Mesodermal cell (in vitro differentiated cells): ENCODE results near the gene LRRC8C.
A peak's percentile ranks its signal among the peaks of the same experiment; 100 is the strongest.

Experiments
- H3K27ac ChIP-seq: 2 replicates; pipeline ENCODE4 v1.7.0; 2013; ENCODE audit warnings: mild to moderate bottlenecking, low read depth, low read length, moderate library complexity; ENCODE audit not compliant: severe bottlenecking
- H3K36me3 ChIP-seq: 2 replicates; pipeline ENCODE4 v1.7.1; 2013; ENCODE audit warnings: mild to moderate bottlenecking, low read length, moderate library complexity; ENCODE audit not compliant: control insufficient read depth, insufficient read depth
- H3K4me1 ChIP-seq: one replicate; pipeline ENCODE4 v1.7.1; 2013; ENCODE audit warnings: mild to moderate bottlenecking, low read length; ENCODE audit not compliant: insufficient read depth, control insufficient read depth, poor library complexity, severe bottlenecking
- H3K4me3 ChIP-seq: 2 replicates; pipeline ENCODE4 v1.7.0; 2013; ENCODE audit warnings: low read length, control low read depth, mild to moderate bottlenecking; ENCODE audit not compliant: insufficient read depth, poor library complexity, severe bottlenecking; ENCODE audit errors: extremely low read depth
- H3K9me3 ChIP-seq: 2 replicates; pipeline ENCODE4 v1.7.1; 2013; ENCODE audit warnings: mild to moderate bottlenecking, low read length, moderate library complexity; ENCODE audit not compliant: control insufficient read depth
- WGBS, 2 experiments: methylation state at CpG; one replicate each; pipeline ENCODE4 v1.1.5; 2013; ENCODE audit warnings: missing lambda C conversion rate in 2 of 2; ENCODE audit not compliant: insufficient coverage in 2 of 2; 5-methylcytosine and 5-hydroxymethylcytosine counted together

Gene LRRC8C

GRCh38 chr1:89753761-89754160 is 120.8 kb downstream of the LRRC8C start:
- peaks cover 20% of the 10 kb centered on the region for H3K4me1 ChIP-seq
- H3K36me3 ChIP-seq, result no peaks in the 10 kb centered on the region
- no peak overlapping the region for H3K4me3 ChIP-seq
- no peaks in the 10 kb centered on the region for H3K9me3 ChIP-seq
- H3K27ac ChIP-seq, result peak overlapping the region; percentile 24

- H3K4me3 ChIP-seq, result no peak overlapping the region
- 100% methylated on average over 1 of the region's 2 CpGs; no CpG with 5 or more reads in 1 of the 2 experiments for WGBS, 2 experiments
- H3K4me1 ChIP-seq, result peaks cover 20% of the 10 kb centered on the region
- H3K9me3 ChIP-seq, result no peaks in the 10 kb centered on the region
- no peaks in the 10 kb centered on the region for H3K36me3 ChIP-seq
- no peak overlapping the region for H3K27ac ChIP-seq
Observed at GRCh38 chr1:89754518-89754917, 121.6 kb downstream of the LRRC8C start.

- Histone ChIP-seq H3K27ac (no peak overlapping the region), H3K4me1 (peaks cover 20% of the 10 kb centered on the region), H3K9me3 (no peaks in the 10 kb centered on the region), H3K36me3 (no peaks in the 10 kb centered on the region), H3K4me3 (no peak overlapping the region)
- 67 to 93% methylated on average over 1 to 3 of the region's 3 CpGs for WGBS, 2 experiments
Observed at GRCh38 chr1:89755591-89755990, 122.7 kb downstream of the LRRC8C start.

GRCh38 chr1:89757532-89757931 is 124.6 kb downstream of the LRRC8C start:
- H3K27ac ChIP-seq, result peak overlapping the region; percentile 52
- 67 to 74% methylated on average over 2 to 4 of the region's 5 CpGs for WGBS, 2 experiments
- no peaks in the 10 kb centered on the region for H3K36me3 ChIP-seq
- H3K4me3 ChIP-seq, result no peak overlapping the region
- H3K9me3 ChIP-seq, result no peaks in the 10 kb centered on the region
- H3K4me1 ChIP-seq, result peaks cover 20% of the 10 kb centered on the region

GRCh38 chr1:89758156-89758555 is 125.2 kb downstream of the LRRC8C start:
- WGBS, 2 experiments, result 92% methylated on average over 1 to 2 of the region's 2 CpGs

GRCh38 chr1:89759036-89759435 is 126.1 kb downstream of the LRRC8C start:
- H3K4me1 ChIP-seq, result peaks cover 20% of the 10 kb centered on the region
- no peak overlapping the region for H3K4me3 ChIP-seq
- no peaks in the 10 kb centered on the region for H3K9me3 ChIP-seq
- no peaks in the 10 kb centered on the region for H3K36me3 ChIP-seq
- 80 to 100% methylated on average over 1 of the region's 2 CpGs for WGBS, 2 experiments
- no peak overlapping the region for H3K27ac ChIP-seq

More at GRCh38 chr1:89758156-89758555, 125.2 kb downstream of the LRRC8C start:
- H3K36me3 ChIP-seq, result no peaks in the 10 kb centered on the region
- H3K27ac ChIP-seq, result no peak overlapping the region
- H3K9me3 ChIP-seq, result no peaks in the 10 kb centered on the region
- H3K4me3 ChIP-seq, result no peak overlapping the region
- H3K4me1 ChIP-seq, result peaks cover 20% of the 10 kb centered on the region

GRCh38 chr1:89760496-89760895 is 127.6 kb downstream of the LRRC8C start:
- H3K36me3 ChIP-seq, result no peaks in the 10 kb centered on the region
- WGBS, 2 experiments, result 87 to 93% methylated on average over 2 to 3 of the region's 3 CpGs
- H3K27ac ChIP-seq, result no peak overlapping the region
- peaks cover 20% of the 10 kb centered on the region for H3K4me1 ChIP-seq
- H3K9me3 ChIP-seq, result no peaks in the 10 kb centered on the region
- no peak overlapping the region for H3K4me3 ChIP-seq

- H3K27ac ChIP-seq, result no peak overlapping the region
- WGBS, 2 experiments, result no CpG with 5 or more reads among the region's 1 CpG
- H3K9me3 ChIP-seq, result no peaks in the 10 kb centered on the region
- H3K4me3 ChIP-seq, result no peak overlapping the region
- H3K36me3 ChIP-seq, result no peaks in the 10 kb centered on the region
- peaks cover 14% of the 10 kb centered on the region for H3K4me1 ChIP-seq
Observed at GRCh38 chr1:89761338-89761737, 128.4 kb downstream of the LRRC8C start.

- Histone ChIP-seq H3K4me1 (peaks cover 10% of the 10 kb centered on the region), H3K27ac (no peak overlapping the region), H3K36me3 (no peaks in the 10 kb centered on the region), H3K9me3 (no peaks in the 10 kb centered on the region), H3K4me3 (no peak overlapping the region)
- WGBS, 2 experiments, result 77 to 84% methylated on average over 3 of the region's 3 CpGs
Observed at GRCh38 chr1:89761901-89762300, 129.0 kb downstream of the LRRC8C start.

- 79 to 88% methylated on average over 7 to 10 of the region's 13 CpGs for WGBS, 2 experiments
- Histone ChIP-seq H3K4me1 (peaks cover 5% of the 10 kb centered on the region), H3K36me3 (no peaks in the 10 kb centered on the region), H3K4me3 (no peak overlapping the region), H3K9me3 (no peaks in the 10 kb centered on the region), H3K27ac (no peak overlapping the region)
Observed at GRCh38 chr1:89762386-89762778, 129.5 kb downstream of the LRRC8C start.

GRCh38 chr1:89762779-89763648 is 130.1 kb downstream of the LRRC8C start:
- no peaks in the 10 kb centered on the region for H3K4me1 ChIP-seq
- peak overlapping the region; percentile 40 for H3K4me3 ChIP-seq
- H3K27ac ChIP-seq, result peak overlapping the region; percentile 39
- no peaks in the 10 kb centered on the region for H3K36me3 ChIP-seq
- no peaks in the 10 kb centered on the region for H3K9me3 ChIP-seq
- WGBS, 2 experiments, result 2 to 3% methylated on average over 39 to 43 of the region's 47 CpGs
